IgD-negative memory B cell (primary cell): ENCODE results near the gene LIG3. TPM values are rescaled to one million over a fixed set of nuclear protein-coding genes. Genes with fewer than 3 reads are reported as not detected.
"Not testable (repeated sequence)": the region's sequence is repeated elsewhere in the genome, so short reads cannot be mapped to it uniquely, and the experiment has no call there.

ENCODE experiments used
- H3K27ac Mint-ChIP-seq, 3 donors: one replicate each; pipeline ENCODE4 v1.8.0; 2020 to 2022; ENCODE audit warnings: mild to moderate bottlenecking in 3 of 3, mixed read lengths in 3 of 3, moderate library complexity in 1 of 3
- H3K27me3 Mint-ChIP-seq: one replicate; pipeline ENCODE4 v1.8.0; 2021; ENCODE audit warnings: mixed read lengths
- H3K36me3 Mint-ChIP-seq: one replicate; pipeline ENCODE4 v1.8.0; 2020; ENCODE audit warnings: mild to moderate bottlenecking, mixed read lengths
- H3K4me1 Mint-ChIP-seq, 3 donors: one replicate each; pipeline ENCODE4 v1.8.0; 2020 to 2022; ENCODE audit warnings: mixed read lengths in 3 of 3, mild to moderate bottlenecking in 1 of 3
- H3K4me3 Mint-ChIP-seq, 4 donors: one replicate each; pipeline ENCODE4 v1.8.0; 2020 to 2022; ENCODE audit warnings: mild to moderate bottlenecking in 4 of 4, mixed read lengths in 4 of 4, moderate library complexity in 3 of 4
- H3K9me3 Mint-ChIP-seq, 3 donors: one replicate each; pipeline ENCODE4 v1.8.0; 2020 to 2021; ENCODE audit warnings: mixed read lengths in 3 of 3, mild to moderate bottlenecking in 1 of 3
- polyA plus RNA-seq: library from polyadenylated mRNA; unstranded; fragments of 300-500 nt; fragmentation: Illumina TruSeq; gene quantifications from one replicate; pipeline ENCODE4 v1.2.3, GENCODE V29; 2021

Gene LIG3
- polyA plus RNA-seq, 1 donor from 2014 or later, result 15.2 TPM

GRCh38 chr17:34990921-34991365, 10.6 kb downstream of the LIG3 start:
- Mint-ChIP-seq H3K27ac (peak overlapping the region in 1 of 3 donors; percentile 31), H3K4me1 (peaks cover 0 to 3% (median 0%) of the 10 kb centered on the region in 3 donors), H3K9me3 (no peaks in the 10 kb centered on the region), H3K36me3 (peaks cover 4% of the 10 kb centered on the region), H3K4me3 (no peak overlapping the region), H3K27me3 (no peaks in the 10 kb centered on the region)

- H3K27ac Mint-ChIP-seq, result no peak overlapping the region
- H3K4me3 Mint-ChIP-seq, result no peak overlapping the region
- no peaks in the 10 kb centered on the region for H3K27me3 Mint-ChIP-seq
- peaks cover 4% of the 10 kb centered on the region for H3K36me3 Mint-ChIP-seq
- no peaks in the 10 kb centered on the region for H3K9me3 Mint-ChIP-seq
- H3K4me1 Mint-ChIP-seq, result peaks cover 0 to 3% (median 0%) of the 10 kb centered on the region in 3 donors
Observed at GRCh38 chr17:34991606-34992005, 11.3 kb downstream of the LIG3 start.

- Mint-ChIP-seq H3K9me3 (no peaks in the 10 kb centered on the region), H3K4me3 (no peak overlapping the region), H3K36me3 (peaks cover 4% of the 10 kb centered on the region)
Observed at GRCh38 chr17:34993031-34993430, 12.7 kb downstream of the LIG3 start.

GRCh38 chr17:34996422-34997285, 16.3 kb downstream of the LIG3 start:
- no peak overlapping the region for H3K27ac Mint-ChIP-seq
- H3K4me3 Mint-ChIP-seq, result no peak overlapping the region
- H3K4me1 Mint-ChIP-seq, result peaks cover 0 to 5% (median 0%) of the 10 kb centered on the region in 3 donors
- H3K36me3 Mint-ChIP-seq, result no peaks in the 10 kb centered on the region
- H3K27me3 Mint-ChIP-seq, result no peaks in the 10 kb centered on the region
- no peaks in the 10 kb centered on the region for H3K9me3 Mint-ChIP-seq

More at GRCh38 chr17:34993031-34993430, 12.7 kb downstream of the LIG3 start:
- peaks cover 0 to 3% (median 0%) of the 10 kb centered on the region in 3 donors for H3K4me1 Mint-ChIP-seq
- peak overlapping the region in 1 of 3 donors; percentile 47 for H3K27ac Mint-ChIP-seq
- H3K27me3 Mint-ChIP-seq, result no peaks in the 10 kb centered on the region

- H3K27ac Mint-ChIP-seq, result no peak overlapping the region
- H3K4me1 Mint-ChIP-seq, result peaks cover 0 to 5% (median 0%) of the 10 kb centered on the region in 3 donors
- H3K9me3 Mint-ChIP-seq, result no peaks in the 10 kb centered on the region
- no peaks in the 10 kb centered on the region for H3K27me3 Mint-ChIP-seq
- no peak overlapping the region for H3K4me3 Mint-ChIP-seq
- no peaks in the 10 kb centered on the region for H3K36me3 Mint-ChIP-seq
Observed at GRCh38 chr17:34997355-34997862, 17.1 kb downstream of the LIG3 start.

GRCh38 chr17:34998205-34998604, 17.9 kb downstream of the LIG3 start:
- peak overlapping the region in 1 of 3 donors; percentile 58 for H3K27ac Mint-ChIP-seq
- H3K4me3 Mint-ChIP-seq, result no peak overlapping the region
- H3K9me3 Mint-ChIP-seq, result no peaks in the 10 kb centered on the region
- no peaks in the 10 kb centered on the region for H3K27me3 Mint-ChIP-seq
- H3K4me1 Mint-ChIP-seq, result peaks cover 0 to 5% (median 0%) of the 10 kb centered on the region in 3 donors
- no peaks in the 10 kb centered on the region for H3K36me3 Mint-ChIP-seq

GRCh38 chr17:34999456-34999855, 19.1 kb downstream of the LIG3 start:
- H3K4me3 Mint-ChIP-seq, result no peak overlapping the region
- H3K27me3 Mint-ChIP-seq, result no peaks in the 10 kb centered on the region
- no peaks in the 10 kb centered on the region for H3K36me3 Mint-ChIP-seq
- H3K4me1 Mint-ChIP-seq, result peaks cover 0 to 5% (median 0%) of the 10 kb centered on the region in 3 donors
- H3K27ac Mint-ChIP-seq, result no peak overlapping the region
- H3K9me3 Mint-ChIP-seq, result no peaks in the 10 kb centered on the region

- not testable (repeated sequence) for H3K27me3 Mint-ChIP-seq, H3K9me3 Mint-ChIP-seq, H3K36me3 Mint-ChIP-seq, H3K27ac Mint-ChIP-seq, H3K4me3 Mint-ChIP-seq, H3K4me1 Mint-ChIP-seq
Observed at GRCh38 chr17:35000965-35001364, 20.7 kb downstream of the LIG3 start.

- H3K27me3 Mint-ChIP-seq, result no peaks in the 10 kb centered on the region
- H3K27ac Mint-ChIP-seq, result peak overlapping the region in 2 of 3 donors; percentile 35 to 61
- peaks cover 0 to 5% (median 1%) of the 10 kb centered on the region in 3 donors for H3K4me1 Mint-ChIP-seq
- H3K9me3 Mint-ChIP-seq, result no peaks in the 10 kb centered on the region
- no peaks in the 10 kb centered on the region for H3K36me3 Mint-ChIP-seq
- no peak overlapping the region for H3K4me3 Mint-ChIP-seq
Observed at GRCh38 chr17:35001549-35001948, 21.2 kb downstream of the LIG3 start.

- H3K4me1 Mint-ChIP-seq, result peaks cover 0 to 4% (median 1%) of the 10 kb centered on the region in 3 donors
- no peaks in the 10 kb centered on the region for H3K9me3 Mint-ChIP-seq
- no peaks in the 10 kb centered on the region for H3K27me3 Mint-ChIP-seq
- no peak overlapping the region for H3K4me3 Mint-ChIP-seq
- no peaks in the 10 kb centered on the region for H3K36me3 Mint-ChIP-seq
- peak overlapping the region in 1 of 3 donors; percentile 53 for H3K27ac Mint-ChIP-seq
Observed at GRCh38 chr17:35002876-35003551, 22.7 kb downstream of the LIG3 start.

GRCh38 chr17:35003778-35004177, 23.5 kb downstream of the LIG3 start:
- Mint-ChIP-seq H3K4me3 (no peak overlapping the region), H3K9me3 (no peaks in the 10 kb centered on the region), H3K27ac (no peak overlapping the region), H3K36me3 (no peaks in the 10 kb centered on the region), H3K27me3 (no peaks in the 10 kb centered on the region), H3K4me1 (peaks cover 0 to 1% (median 0%) of the 10 kb centered on the region in 3 donors)

- no peaks in the 10 kb centered on the region for H3K9me3 Mint-ChIP-seq
- H3K27me3 Mint-ChIP-seq, result no peaks in the 10 kb centered on the region
- peak overlapping the region in 1 of 3 donors; percentile 60 for H3K27ac Mint-ChIP-seq
- no peak overlapping the region for H3K4me3 Mint-ChIP-seq
- peaks cover 0 to 1% (median 0%) of the 10 kb centered on the region in 3 donors for H3K4me1 Mint-ChIP-seq
- H3K36me3 Mint-ChIP-seq, result no peaks in the 10 kb centered on the region
Observed at GRCh38 chr17:35006345-35006744, 26.0 kb downstream of the LIG3 start.

GRCh38 chr17:35006961-35007360, 26.6 kb downstream of the LIG3 start:
- Mint-ChIP-seq H3K9me3 (no peaks in the 10 kb centered on the region), H3K27ac (peak overlapping the region in 1 of 3 donors; percentile 89), H3K4me1 (peaks cover 0 to 1% (median 0%) of the 10 kb centered on the region in 3 donors), H3K27me3 (no peaks in the 10 kb centered on the region), H3K36me3 (peaks cover 3% of the 10 kb centered on the region), H3K4me3 (no peak overlapping the region)

GRCh38 chr17:35010093-35010492, 29.8 kb downstream of the LIG3 start:
- Mint-ChIP-seq H3K4me3 (no peak overlapping the region), H3K27me3 (no peaks in the 10 kb centered on the region), H3K36me3 (peaks cover 5% of the 10 kb centered on the region), H3K4me1 (peaks cover 0 to 1% (median 0%) of the 10 kb centered on the region in 3 donors), H3K9me3 (no peaks in the 10 kb centered on the region), H3K27ac (no peak overlapping the region)

- peaks cover 5% of the 10 kb centered on the region for H3K36me3 Mint-ChIP-seq
- no peaks in the 10 kb centered on the region for H3K4me1 Mint-ChIP-seq
- H3K27ac Mint-ChIP-seq, result no peak overlapping the region
- H3K4me3 Mint-ChIP-seq, result no peak overlapping the region
- no peaks in the 10 kb centered on the region for H3K27me3 Mint-ChIP-seq
- no peaks in the 10 kb centered on the region for H3K9me3 Mint-ChIP-seq
Observed at GRCh38 chr17:35011671-35012216, 31.4 kb downstream of the LIG3 start.
